Heart left ventricle (tissue), 13 donors: Measurements from ENCODE around the gene RUNX2.
"Not testable (repeated sequence)": the region's sequence is repeated elsewhere in the genome, so short reads cannot be mapped to it uniquely, and the experiment has no call there.

ENCODE experiments used
- POLR2A ChIP-seq, 2 donors: fragments of 450-650 bp; IDR thresholded peaks; one replicate each; pipeline ENCODE4 v1.6.1; 2017; ENCODE audit warnings: antibody characterized with exemption in 2 of 2, mild to moderate bottlenecking in 2 of 2, moderate library complexity in 2 of 2
- TF ChIP-seq, protein P1 (sequence below), 12 donors: fragments of 200-600 bp; sonication (generic) in 4 of 12; IDR thresholded peaks; one replicate each; pipeline versions ENCODE4 v1.5.0 to v1.8.0; 2018 to 2022; ENCODE audit warnings: antibody characterized with exemption in 12 of 12, mild to moderate bottlenecking in 5 of 12
- donor health status: ischemic (EF 13 %, LVEDD 7.1; RV severe dilation, severe dysfunction).
- donor health status: DM: no; HTN: yes; CAD: no.
- donor health status: DM: no; HTN: no; CAD: no.
- donor health status: ischemic (EF 25% LVEDD 6.9; RV normal size, moderate dysfunction).
- donor health status: ischemic (EF 25% LVEDD 5.7; RV mildly dilated, moderate dysfunction).
- donor health status: ischemic (EF 35%, LVEDD 5.7; RV mildly dilated, moderate dysfunction).
- donor health status: nonischemic (EF 11% LVEDD 7.7; RV severe dilation, severe dysfunction).
- donor health status: DM: yes; HTN: yes; CAD: no.
- donor health status: PGD.
- donor health status: ischemic (EF 29% LVEDD 5.4; RV normal size, mild dysfunction).
- donor health status: nonischemic (EF 23%, LVEDD 6.1; RV moderate dilation, normal function).

DNA sequence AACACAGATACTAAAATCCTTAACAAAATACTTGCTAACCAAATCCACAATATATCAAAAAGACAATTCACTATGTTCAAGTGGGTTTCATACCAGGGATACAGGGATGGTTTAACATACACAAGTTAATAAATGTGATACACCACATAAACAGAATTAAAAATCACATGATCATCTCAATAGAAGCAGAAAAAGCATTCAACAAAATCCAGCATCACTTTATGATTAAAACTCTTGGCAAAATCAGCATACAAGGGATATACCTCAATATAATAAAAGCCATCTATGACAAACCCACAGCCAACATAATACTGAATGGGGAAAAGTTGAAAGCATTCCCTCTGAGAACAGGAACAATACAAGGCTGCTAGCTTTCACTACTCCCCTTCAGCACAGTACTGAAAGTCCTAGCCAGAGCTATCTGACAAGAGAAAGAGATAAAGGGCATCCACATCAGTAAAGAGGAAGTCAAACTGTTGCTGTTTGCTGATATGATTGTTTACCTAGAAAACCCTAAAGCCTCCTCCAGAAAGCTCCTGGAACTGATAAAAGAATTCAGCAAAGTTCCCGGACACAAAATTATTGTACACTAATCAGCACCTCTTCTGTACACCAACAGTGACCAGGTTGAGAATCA, 33.9 kb upstream of the RUNX2 start:
- TF ChIP-seq, protein P1, sequence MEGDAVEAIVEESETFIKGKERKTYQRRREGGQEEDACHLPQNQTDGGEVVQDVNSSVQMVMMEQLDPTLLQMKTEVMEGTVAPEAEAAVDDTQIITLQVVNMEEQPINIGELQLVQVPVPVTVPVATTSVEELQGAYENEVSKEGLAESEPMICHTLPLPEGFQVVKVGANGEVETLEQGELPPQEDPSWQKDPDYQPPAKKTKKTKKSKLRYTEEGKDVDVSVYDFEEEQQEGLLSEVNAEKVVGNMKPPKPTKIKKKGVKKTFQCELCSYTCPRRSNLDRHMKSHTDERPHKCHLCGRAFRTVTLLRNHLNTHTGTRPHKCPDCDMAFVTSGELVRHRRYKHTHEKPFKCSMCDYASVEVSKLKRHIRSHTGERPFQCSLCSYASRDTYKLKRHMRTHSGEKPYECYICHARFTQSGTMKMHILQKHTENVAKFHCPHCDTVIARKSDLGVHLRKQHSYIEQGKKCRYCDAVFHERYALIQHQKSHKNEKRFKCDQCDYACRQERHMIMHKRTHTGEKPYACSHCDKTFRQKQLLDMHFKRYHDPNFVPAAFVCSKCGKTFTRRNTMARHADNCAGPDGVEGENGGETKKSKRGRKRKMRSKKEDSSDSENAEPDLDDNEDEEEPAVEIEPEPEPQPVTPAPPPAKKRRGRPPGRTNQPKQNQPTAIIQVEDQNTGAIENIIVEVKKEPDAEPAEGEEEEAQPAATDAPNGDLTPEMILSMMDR (IDR thresholded peaks at IDR 0.05): not testable (repeated sequence)
- TF ChIP-seq POLR2A (IDR thresholded peaks at IDR 0.05): not testable (repeated sequence)
